ENCODE results near the gene NANOS3.

The NANOS3 gene

GRCh38 chr19:13840305-13841085 is 36.4 kb upstream of the NANOS3 start:
- H3K36me3 Mint-ChIP-seq = no peaks in the 10 kb centered on the region

GRCh38 chr19:13841086-13841961 is 35.6 kb upstream of the NANOS3 start:
- H3K27me3 Mint-ChIP-seq = no peaks in the 10 kb centered on the region
- H3K9me3 Mint-ChIP-seq (ENCODE audit: low read depth) = no peaks in the 10 kb centered on the region
- H3K4me3 Mint-ChIP-seq = peak overlapping the region; percentile 94
- H3K27ac Mint-ChIP-seq = peak overlapping the region; percentile 95
- H3K36me3 Mint-ChIP-seq = no peaks in the 10 kb centered on the region
- H3K4me1 Mint-ChIP-seq (ENCODE audit: low read depth) = peaks cover 50% of the 10 kb centered on the region

More at GRCh38 chr19:13840305-13841085, 36.4 kb upstream of the NANOS3 start:
- Mint-ChIP-seq H3K27ac (peak overlapping the region; percentile 95), H3K27me3 (no peaks in the 10 kb centered on the region), H3K4me1 (ENCODE audit: low read depth) (peaks cover 47% of the 10 kb centered on the region), H3K4me3 (peak overlapping the region; percentile 94), H3K9me3 (ENCODE audit: low read depth) (no peaks in the 10 kb centered on the region)

GRCh38 chr19:13841962-13842290 is 35.0 kb upstream of the NANOS3 start:
- Mint-ChIP-seq H3K36me3 (no peaks in the 10 kb centered on the region), H3K4me3 (peak overlapping the region; percentile 94), H3K27me3 (no peaks in the 10 kb centered on the region), H3K9me3 (ENCODE audit: low read depth) (no peaks in the 10 kb centered on the region), H3K27ac (peak overlapping the region; percentile 91), H3K4me1 (ENCODE audit: low read depth) (peaks cover 52% of the 10 kb centered on the region)

- Mint-ChIP-seq H3K36me3 (no peaks in the 10 kb centered on the region), H3K9me3 (ENCODE audit: low read depth) (no peaks in the 10 kb centered on the region), H3K4me1 (ENCODE audit: low read depth) (peaks cover 48% of the 10 kb centered on the region), H3K27me3 (no peaks in the 10 kb centered on the region), H3K27ac (peak overlapping the region; percentile 91), H3K4me3 (peak overlapping the region; percentile 94)
Measured at GRCh38 chr19:13842291-13843103, 34.4 kb upstream of the NANOS3 start.

GRCh38 chr19:13843104-13843921 is 33.6 kb upstream of the NANOS3 start:
- Mint-ChIP-seq H3K4me3 (peak overlapping the region; percentile 87), H3K36me3 (no peaks in the 10 kb centered on the region), H3K27ac (peak overlapping the region; percentile 90), H3K9me3 (ENCODE audit: low read depth) (no peaks in the 10 kb centered on the region), H3K27me3 (no peaks in the 10 kb centered on the region), H3K4me1 (ENCODE audit: low read depth) (peaks cover 48% of the 10 kb centered on the region)

- Mint-ChIP-seq H3K27me3 (no peaks in the 10 kb centered on the region), H3K4me1 (ENCODE audit: low read depth) (peaks cover 50% of the 10 kb centered on the region), H3K27ac (peak overlapping the region; percentile 22), H3K36me3 (no peaks in the 10 kb centered on the region), H3K4me3 (peak overlapping the region; percentile 87), H3K9me3 (ENCODE audit: low read depth) (no peaks in the 10 kb centered on the region)
Measured at GRCh38 chr19:13844130-13844631, 32.8 kb upstream of the NANOS3 start.

- Mint-ChIP-seq H3K27ac (peak overlapping the region; percentile 99), H3K9me3 (ENCODE audit: low read depth) (no peaks in the 10 kb centered on the region), H3K36me3 (no peaks in the 10 kb centered on the region), H3K4me1 (ENCODE audit: low read depth) (peaks cover 57% of the 10 kb centered on the region), H3K4me3 (peak overlapping the region; percentile 90), H3K27me3 (no peaks in the 10 kb centered on the region)
Measured at GRCh38 chr19:13846557-13847406, 30.2 kb upstream of the NANOS3 start.

- no peaks in the 10 kb centered on the region for H3K9me3 Mint-ChIP-seq (ENCODE audit: low read depth)
- H3K4me1 Mint-ChIP-seq (ENCODE audit: low read depth) = peaks cover 57% of the 10 kb centered on the region
- no peaks in the 10 kb centered on the region for H3K27me3 Mint-ChIP-seq
- H3K4me3 Mint-ChIP-seq = peak overlapping the region; percentile 90
- no peaks in the 10 kb centered on the region for H3K36me3 Mint-ChIP-seq
- H3K27ac Mint-ChIP-seq = peak overlapping the region; percentile 99
Measured at GRCh38 chr19:13847407-13848339, 29.3 kb upstream of the NANOS3 start.

- Mint-ChIP-seq H3K4me1 (ENCODE audit: low read depth) (peaks cover 55% of the 10 kb centered on the region), H3K4me3 (peak overlapping the region; percentile 3), H3K9me3 (ENCODE audit: low read depth) (no peaks in the 10 kb centered on the region), H3K27me3 (no peaks in the 10 kb centered on the region), H3K36me3 (no peaks in the 10 kb centered on the region), H3K27ac (peak overlapping the region; percentile 41)
Measured at GRCh38 chr19:13848340-13848677, 28.6 kb upstream of the NANOS3 start.

GRCh38 chr19:13848798-13849676 is 27.9 kb upstream of the NANOS3 start:
- Mint-ChIP-seq H3K4me1 (ENCODE audit: low read depth) (peaks cover 53% of the 10 kb centered on the region), H3K27ac (peak overlapping the region; percentile 58), H3K27me3 (no peaks in the 10 kb centered on the region), H3K4me3 (peak overlapping the region; percentile 68), H3K36me3 (no peaks in the 10 kb centered on the region), H3K9me3 (ENCODE audit: low read depth) (no peaks in the 10 kb centered on the region)

GRCh38 chr19:13849991-13850909 is 26.7 kb upstream of the NANOS3 start:
- no peaks in the 10 kb centered on the region for H3K36me3 Mint-ChIP-seq
- peak overlapping the region; percentile 77 for H3K4me3 Mint-ChIP-seq
- peak overlapping the region; percentile 82 for H3K27ac Mint-ChIP-seq
- no peaks in the 10 kb centered on the region for H3K27me3 Mint-ChIP-seq
- no peaks in the 10 kb centered on the region for H3K9me3 Mint-ChIP-seq (ENCODE audit: low read depth)
- peaks cover 44% of the 10 kb centered on the region for H3K4me1 Mint-ChIP-seq (ENCODE audit: low read depth)
